Astrocyte (in vitro differentiated cells and primary cell): ENCODE measurements around the gene ENTPD8. TPM values are rescaled to one million over a fixed set of nuclear protein-coding genes. Genes with fewer than 3 reads are reported as not detected.

ENCODE experiments used
- DNase-seq: peaks from one replicate; pipeline ENCODE4 v3.0.0-alpha.2; 2010; ENCODE audit warnings: low read depth
- FAIRE-seq: peaks from 2 replicates; lab custom pipeline; 2011; peaks lifted over from hg19 to GRCh38; lab: Jason Lieb, UNC
- H2AFZ ChIP-seq: 2 replicates; pipeline ENCODE4 v1.6.0; 2012; ENCODE audit warnings: low read depth, low read length, inconsistent platforms
- H3K27ac ChIP-seq: 2 replicates; pipeline ENCODE4 v1.5.1; 2011; ENCODE audit warnings: low read depth, low read length, inconsistent platforms
- H3K27me3 ChIP-seq: 2 replicates; pipeline ENCODE4 v1.6.0; 2011; ENCODE audit warnings: low read length, inconsistent platforms; ENCODE audit not compliant: insufficient read depth
- H3K36me3 ChIP-seq: 2 replicates; pipeline ENCODE4 v1.5.1; 2011; ENCODE audit warnings: low read length, inconsistent platforms; ENCODE audit not compliant: insufficient read depth
- H3K4me1 ChIP-seq: 2 replicates; pipeline ENCODE4 v1.5.1; 2011; ENCODE audit warnings: low read length, inconsistent platforms; ENCODE audit not compliant: insufficient read depth
- H3K4me2 ChIP-seq: 2 replicates; pipeline ENCODE4 v1.6.0; 2012; ENCODE audit warnings: low read length, inconsistent platforms
- H3K4me3 ChIP-seq: 2 replicates; pipeline ENCODE4 v1.5.1; 2011; ENCODE audit warnings: low read depth, mild to moderate bottlenecking, low read length, inconsistent platforms; ENCODE audit not compliant: insufficient read depth
- H3K79me2 ChIP-seq: 2 replicates; pipeline ENCODE4 v1.6.0; 2012; ENCODE audit warnings: mild to moderate bottlenecking, low read length, inconsistent platforms; ENCODE audit not compliant: insufficient read depth
- H3K9ac ChIP-seq: 2 replicates; pipeline ENCODE4 v1.6.0; 2012; ENCODE audit warnings: mild to moderate bottlenecking, low read length, inconsistent platforms
- H3K9me3 ChIP-seq: 2 replicates; pipeline ENCODE4 v1.5.1; 2012; ENCODE audit warnings: low read depth, mild to moderate bottlenecking, low read length, inconsistent platforms; ENCODE audit not compliant: insufficient read depth
- H4K20me1 ChIP-seq: 2 replicates; pipeline ENCODE4 v1.6.0; 2012; ENCODE audit warnings: low read length, inconsistent platforms; ENCODE audit not compliant: insufficient read depth
- H3K27ac Mint-ChIP-seq: one replicate; pipeline ENCODE4 v1.8.0; 2021; ENCODE audit warnings: mild to moderate bottlenecking, mixed read lengths; ENCODE audit not compliant: unreplicated experiment
- H3K27me3 Mint-ChIP-seq: one replicate; pipeline ENCODE4 v1.8.0; 2021; ENCODE audit warnings: low read depth, mixed read lengths; ENCODE audit not compliant: unreplicated experiment
- H3K36me3 Mint-ChIP-seq: one replicate; pipeline ENCODE4 v1.8.0; 2021; ENCODE audit warnings: low read depth, mixed read lengths; ENCODE audit not compliant: unreplicated experiment
- H3K4me1 Mint-ChIP-seq: one replicate; pipeline ENCODE4 v1.8.0; 2021; ENCODE audit warnings: low read depth, mixed read lengths; ENCODE audit not compliant: unreplicated experiment
- H3K4me3 Mint-ChIP-seq: one replicate; pipeline ENCODE4 v1.8.0; 2021; ENCODE audit warnings: mild to moderate bottlenecking, moderate library complexity, mixed read lengths; ENCODE audit not compliant: unreplicated experiment
- H3K9me3 Mint-ChIP-seq: one replicate; pipeline ENCODE4 v1.8.0; 2021; ENCODE audit warnings: mild to moderate bottlenecking, mixed read lengths; ENCODE audit not compliant: unreplicated experiment
- CTCF ChIP-seq: IDR thresholded peaks from 2 replicates; pipeline ENCODE4 v1.5.1; 2011; ENCODE audit warnings: low read depth, mild to moderate bottlenecking, inconsistent platforms, low read length, moderate library complexity; ENCODE audit not compliant: insufficient read depth
- EZH2 ChIP-seq: IDR thresholded peaks from 2 replicates; pipeline ENCODE4 v1.6.1; 2012; ENCODE audit warnings: mild to moderate bottlenecking, low read length, inconsistent platforms; ENCODE audit not compliant: insufficient read depth
- total RNA-seq: library from RNA; stranded (reverse); gene quantifications from 2 replicates; pipeline ENCODE4 v1.2.1, GENCODE V29; 2021

The ENTPD8 gene
- total RNA-seq, 1 donor from 2014 or later = 0.11 TPM

GRCh38 chr9:137409515-137409914 is 31.6 kb downstream of the ENTPD8 start:
- H3K4me1 Mint-ChIP-seq = peaks cover 12% of the 10 kb centered on the region
- Histone ChIP-seq H3K79me2 (no peaks in the 10 kb centered on the region), H3K27ac (no peak overlapping the region), H3K4me2 (no peak overlapping the region), H4K20me1 (peaks cover 24% of the 10 kb centered on the region), H3K36me3 (no peaks in the 10 kb centered on the region), H3K4me1 (peaks cover 32% of the 10 kb centered on the region), H3K9ac (no peak overlapping the region), H3K4me3 (no peak overlapping the region), H2AFZ (no peak overlapping the region), H3K9me3 (no peaks in the 10 kb centered on the region), H3K27me3 (no peaks in the 10 kb centered on the region)
- no peaks in the 10 kb centered on the region for H3K27me3 Mint-ChIP-seq
- H3K36me3 Mint-ChIP-seq = no peaks in the 10 kb centered on the region
- FAIRE-seq = no peak
- H3K9me3 Mint-ChIP-seq = no peaks in the 10 kb centered on the region
- H3K27ac Mint-ChIP-seq = peak overlapping the region; percentile 34
- TF ChIP-seq CTCF (no peak), EZH2 (no peak)
- DNase-seq = no peak
- no peak overlapping the region for H3K4me3 Mint-ChIP-seq

GRCh38 chr9:137408651-137409405 is 32.3 kb downstream of the ENTPD8 start:
- Mint-ChIP-seq H3K4me3 (no peak overlapping the region), H3K36me3 (no peaks in the 10 kb centered on the region), H3K9me3 (no peaks in the 10 kb centered on the region), H3K27me3 (no peaks in the 10 kb centered on the region), H3K4me1 (peaks cover 8% of the 10 kb centered on the region), H3K27ac (no peak overlapping the region)
- DNase-seq (no peak), FAIRE-seq (no peak)
- peaks cover 32% of the 10 kb centered on the region for H3K4me1 ChIP-seq
- H3K27me3 ChIP-seq = no peaks in the 10 kb centered on the region
- H3K9ac ChIP-seq = no peak overlapping the region
- no peak overlapping the region for H3K4me2 ChIP-seq
- no peak overlapping the region for H3K4me3 ChIP-seq
- H4K20me1 ChIP-seq = peaks cover 21% of the 10 kb centered on the region
- no peaks in the 10 kb centered on the region for H3K79me2 ChIP-seq
- no peak overlapping the region for H3K27ac ChIP-seq
- no peaks in the 10 kb centered on the region for H3K36me3 ChIP-seq
- TF ChIP-seq EZH2 (no peak), CTCF (no peak)
- H3K9me3 ChIP-seq = no peaks in the 10 kb centered on the region
- H2AFZ ChIP-seq = no peak overlapping the region

- Mint-ChIP-seq H3K4me3 (no peak overlapping the region), H3K27ac (no peak overlapping the region)
- no peak overlapping the region for H3K4me3 ChIP-seq
These were observed 33.4 kb downstream of the ENTPD8 start for GRCh38 chr9:137407590-137408300.

More at GRCh38 chr9:137407590-137408300, 33.4 kb downstream of the ENTPD8 start:
- Histone ChIP-seq H4K20me1 (peaks cover 23% of the 10 kb centered on the region), H3K79me2 (no peaks in the 10 kb centered on the region), H3K27me3 (no peaks in the 10 kb centered on the region), H3K9ac (peak overlapping the region; percentile 64), H3K9me3 (no peaks in the 10 kb centered on the region), H3K4me1 (peaks cover 30% of the 10 kb centered on the region), H3K36me3 (no peaks in the 10 kb centered on the region), H2AFZ (no peak overlapping the region), H3K4me2 (peak overlapping the region; percentile 82), H3K27ac (no peak overlapping the region)
- Mint-ChIP-seq H3K36me3 (peaks cover 1% of the 10 kb centered on the region), H3K4me1 (peaks cover 6% of the 10 kb centered on the region), H3K27me3 (no peaks in the 10 kb centered on the region), H3K9me3 (no peaks in the 10 kb centered on the region)
- DNase-seq (no peak), FAIRE-seq (no peak)
- TF ChIP-seq EZH2 = no peak
- no peak for TF ChIP-seq CTCF
